PC-3 (cell line): Measurements from ENCODE around the gene DCBLD1. TPM values are rescaled to one million over a fixed set of nuclear protein-coding genes. Genes with fewer than 3 reads are reported as not detected.

Experiments
- ATAC-seq: fragments of 200-7000 bp; cut with Tn5 transposase; 2 replicates; pipeline ENCODE4 v1.9.1; 2020; ENCODE audit warnings: mild to moderate bottlenecking, moderate library complexity
- BruUV-seq: library from RNA; stranded (reverse); fragments of 400-500 nt; replicated peaks from 2 replicates; lab custom pipeline; 2021; lab: Mats Ljungman, UMichigan
- CTCF ChIA-PET: fragments of 300-600 bp; sonication (Branson Sonifier 250); formaldehyde crosslinking; loops from one replicate; lab custom pipeline; 2022; ENCODE audit warnings: antibody characterized with exemption; lab: Charles Lee
- POLR2A ChIA-PET: fragments of 300-600 bp; sonication (Branson Sonifier 250); formaldehyde crosslinking; loops from one replicate; lab custom pipeline; 2022; ENCODE audit warnings: antibody characterized with exemption; ENCODE audit not compliant: unreplicated experiment; lab: Charles Lee
- DNase-seq: peaks from one replicate; pipeline ENCODE4 v3.0.0-alpha.2; 2015
- H2AFZ ChIP-seq: fragments of 300-600 bp; sonication (generic); 2 replicates; pipeline ENCODE4 v1.6.0; 2016; ENCODE audit warnings: antibody characterized with exemption, low read length
- H3F3A ChIP-seq: fragments of 300-600 bp; sonication (generic); one replicate; pipeline ENCODE4 v1.6.0; 2017; ENCODE audit warnings: antibody characterized with exemption, low read length, control low read depth, mild to moderate bottlenecking; ENCODE audit not compliant: unreplicated experiment
- H3K27ac ChIP-seq: fragments of 300-600 bp; sonication (generic); 2 replicates; pipeline ENCODE4 v1.5.1; 2016; ENCODE audit warnings: mild to moderate bottlenecking, low read length
- H3K27me3 ChIP-seq: fragments of 300-600 bp; sonication (generic); 2 replicates; pipeline ENCODE4 v1.6.1; 2016; ENCODE audit warnings: low read length, mixed read lengths
- H3K36me3 ChIP-seq: fragments of 300-600 bp; sonication (generic); 2 replicates; pipeline ENCODE4 v1.6.1; 2016; ENCODE audit warnings: low read depth, mixed run types, low read length, mixed read lengths
- H3K4me1 ChIP-seq: fragments of 300-600 bp; sonication (generic); 2 replicates; pipeline ENCODE4 v1.5.1; 2016; ENCODE audit warnings: low read length; ENCODE audit not compliant: insufficient read depth
- H3K4me2 ChIP-seq: fragments of 300-600 bp; sonication (generic); 2 replicates; pipeline ENCODE4 v1.6.0; 2016; ENCODE audit warnings: low read length
- H3K4me3 ChIP-seq: fragments of 300-600 bp; sonication (generic); 2 replicates; pipeline ENCODE4 v1.5.1; 2016; ENCODE audit warnings: mild to moderate bottlenecking, low read length, mixed read lengths
- H3K79me2 ChIP-seq: fragments of 300-600 bp; sonication (generic); 2 replicates; pipeline ENCODE4 v1.6.1; 2017; ENCODE audit warnings: low read length, mixed read lengths
- H3K9ac ChIP-seq: fragments of 300-600 bp; sonication (generic); 2 replicates; pipeline ENCODE4 v1.6.0; 2016; ENCODE audit warnings: mild to moderate bottlenecking, low read length
- H3K9me2 ChIP-seq: fragments of 300-600 bp; sonication (generic); replicated peaks from 2 replicates; pipeline ENCODE4 v1.6.1; 2016; ENCODE audit warnings: mixed run types, low read length, mixed read lengths
- H3K9me3 ChIP-seq: fragments of 300-600 bp; sonication (generic); 2 replicates; pipeline ENCODE4 v1.6.1; 2016; ENCODE audit warnings: low read length, mixed read lengths
- H4K20me1 ChIP-seq: fragments of 300-600 bp; sonication (generic); 2 replicates; pipeline ENCODE4 v1.6.1; 2016; ENCODE audit warnings: low read length, mixed read lengths
- EZH2 ChIP-seq: fragments of 300-600 bp; sonication (generic); IDR thresholded peaks from one replicate; pipeline ENCODE4 v1.6.1; 2017; ENCODE audit warnings: antibody characterized with exemption, mild to moderate bottlenecking, low read length; ENCODE audit not compliant: unreplicated experiment
- EZH2phosphoT487 ChIP-seq: fragments of 300-600 bp; sonication (generic); IDR thresholded peaks from 2 replicates; pipeline ENCODE4 v1.6.1; 2018; ENCODE audit warnings: mild to moderate bottlenecking, antibody characterized with exemption, low read length, borderline replicate concordance
- intact Hi-C: fragments of 100-400 bp; cut with micrococcal nuclease; formaldehyde crosslinking; loops from 2 replicates; pipeline ENCODE4 v1.9.0; 2023
- total RNA-seq: library from RNA; depleted of rRNA; stranded (reverse); fragments of >200 nt; gene quantifications from 2 replicates; pipeline ENCODE4 v1.2.3, GENCODE V29; 2014
- TF ChIP-seq, protein P1 (sequence below): fragments of 300-600 bp; sonication (generic); conservative IDR thresholded peaks from 2 replicates; pipeline ENCODE4 v1.5.1; 2017; ENCODE audit warnings: antibody characterized with exemption, low read depth, mild to moderate bottlenecking, low read length

Gene DCBLD1
- total RNA-seq, 1 experiment from 2014 or later: 35.9 TPM

DNA sequence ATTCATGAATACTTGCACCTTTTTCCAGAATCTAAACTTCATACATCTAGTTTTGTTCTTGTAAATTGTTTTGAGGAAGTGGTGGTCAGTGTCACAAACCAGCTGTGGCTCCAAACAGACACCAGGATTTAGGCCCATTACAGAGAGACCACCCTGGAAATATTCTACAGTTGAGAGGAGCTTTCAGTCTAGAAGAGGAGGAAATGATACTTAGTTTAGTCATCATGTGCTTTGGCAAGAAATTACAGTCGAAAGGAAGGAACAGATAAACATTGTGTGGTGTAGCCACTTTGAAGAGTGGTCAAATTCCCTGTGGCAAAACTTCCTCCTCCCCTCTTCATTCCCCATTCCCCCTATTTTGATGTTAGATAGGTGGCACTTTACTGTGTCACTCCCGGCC, 15.7 kb downstream of the DCBLD1 start:
- no peaks in the 10 kb centered on the region for H3K9me3 ChIP-seq
- peak overlapping the region; percentile 55 for H3K4me2 ChIP-seq
- intact Hi-C loops: loop anchor here (5.0 kb wide), 1 partner anchor 46 kb away; no protein-coding TSS in a partner anchor
- DNase-seq: peak; percentile 81
- H3F3A ChIP-seq: no peaks in the 10 kb centered on the region
- no peaks in the 10 kb centered on the region for H3K27me3 ChIP-seq
- H3K9ac ChIP-seq: no peak overlapping the region
- ChIA-PET POLR2A (no interaction called here), CTCF (no interaction called here)
- ATAC-seq: peak; percentile 83
- H3K4me3 ChIP-seq: peak overlapping the region; percentile 17; the same call in 1 of the 2 replicates
- no peaks in the 10 kb centered on the region for H4K20me1 ChIP-seq
- no peak overlapping the region for H2AFZ ChIP-seq
- BruUV-seq: no TSS peak
- no peaks in the 10 kb centered on the region for H3K9me2 ChIP-seq
- peak overlapping the region; percentile 60 for H3K27ac ChIP-seq
- H3K36me3 ChIP-seq: no peaks in the 10 kb centered on the region
- H3K4me1 ChIP-seq: peaks cover 45% of the 10 kb centered on the region
- TF ChIP-seq EZH2phosphoT487: no peak
- TF ChIP-seq EZH2: no peak
- TF ChIP-seq, protein P1, sequence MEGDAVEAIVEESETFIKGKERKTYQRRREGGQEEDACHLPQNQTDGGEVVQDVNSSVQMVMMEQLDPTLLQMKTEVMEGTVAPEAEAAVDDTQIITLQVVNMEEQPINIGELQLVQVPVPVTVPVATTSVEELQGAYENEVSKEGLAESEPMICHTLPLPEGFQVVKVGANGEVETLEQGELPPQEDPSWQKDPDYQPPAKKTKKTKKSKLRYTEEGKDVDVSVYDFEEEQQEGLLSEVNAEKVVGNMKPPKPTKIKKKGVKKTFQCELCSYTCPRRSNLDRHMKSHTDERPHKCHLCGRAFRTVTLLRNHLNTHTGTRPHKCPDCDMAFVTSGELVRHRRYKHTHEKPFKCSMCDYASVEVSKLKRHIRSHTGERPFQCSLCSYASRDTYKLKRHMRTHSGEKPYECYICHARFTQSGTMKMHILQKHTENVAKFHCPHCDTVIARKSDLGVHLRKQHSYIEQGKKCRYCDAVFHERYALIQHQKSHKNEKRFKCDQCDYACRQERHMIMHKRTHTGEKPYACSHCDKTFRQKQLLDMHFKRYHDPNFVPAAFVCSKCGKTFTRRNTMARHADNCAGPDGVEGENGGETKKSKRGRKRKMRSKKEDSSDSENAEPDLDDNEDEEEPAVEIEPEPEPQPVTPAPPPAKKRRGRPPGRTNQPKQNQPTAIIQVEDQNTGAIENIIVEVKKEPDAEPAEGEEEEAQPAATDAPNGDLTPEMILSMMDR: no peak
- peaks cover 88% of the 10 kb centered on the region for H3K79me2 ChIP-seq

DNA sequence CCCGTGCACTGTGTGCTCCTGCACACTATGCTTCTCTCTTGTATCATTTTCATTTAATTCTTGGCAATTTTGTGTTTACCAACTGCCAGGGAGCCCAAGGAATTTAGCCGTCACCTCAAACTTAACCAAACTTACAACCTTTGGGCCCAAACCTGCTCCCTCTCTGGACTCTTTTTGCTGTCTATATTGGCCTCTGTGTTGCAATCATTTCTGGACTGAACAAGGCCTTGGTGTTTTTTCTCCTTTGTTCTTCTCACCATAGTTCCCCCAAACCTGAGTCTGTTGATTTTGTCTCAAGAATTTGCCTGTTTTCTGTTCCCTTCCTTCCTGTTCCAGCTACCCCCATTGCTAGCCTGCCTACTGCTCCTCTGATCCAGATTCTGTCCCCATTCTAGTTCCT, 19.2 kb downstream of the DCBLD1 start:
- Histone ChIP-seq H3K27ac (no peak overlapping the region), H3K9me2 (no peaks in the 10 kb centered on the region), H3K36me3 (no peaks in the 10 kb centered on the region), H3K4me3 (no peak overlapping the region), H2AFZ (no peak overlapping the region), H4K20me1 (no peaks in the 10 kb centered on the region), H3F3A (no peaks in the 10 kb centered on the region), H3K9ac (no peak overlapping the region), H3K4me1 (peaks cover 22% of the 10 kb centered on the region), H3K9me3 (no peaks in the 10 kb centered on the region), H3K27me3 (no peaks in the 10 kb centered on the region), H3K4me2 (no peak overlapping the region), H3K79me2 (peaks cover 52% of the 10 kb centered on the region)
- BruUV-seq: no TSS peak
- TF ChIP-seq, protein P1: no peak
- TF ChIP-seq EZH2phosphoT487 (no peak), EZH2 (no peak)
- DNase-seq: no peak
- no peak for ATAC-seq
- POLR2A ChIA-PET: no interaction called here
- CTCF ChIA-PET: no interaction called here
- intact Hi-C loops: no loop called here

DNA sequence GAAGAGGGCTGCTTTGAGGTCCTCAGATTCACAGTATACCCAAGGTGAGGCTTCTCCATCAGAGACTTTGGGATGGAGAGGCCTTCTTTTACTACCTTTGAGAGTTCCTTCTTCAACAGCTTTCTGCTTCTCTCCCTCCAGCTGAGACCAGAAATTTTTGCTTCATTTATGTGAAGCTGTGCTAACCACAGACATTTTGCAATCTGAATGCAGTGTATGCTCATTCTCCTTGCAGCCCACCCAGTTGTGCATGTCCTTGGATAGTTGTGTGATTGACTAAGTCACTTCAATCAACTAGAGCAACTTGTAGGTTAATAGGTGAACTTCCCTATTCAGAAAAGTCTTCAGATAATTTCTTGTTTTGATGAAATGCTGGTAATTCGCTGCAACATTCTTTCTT, 20.1 kb downstream of the DCBLD1 start:
- POLR2A ChIA-PET: no interaction called here
- no peak for ATAC-seq

More for the DNA sequence above, 20.1 kb downstream of the DCBLD1 start:
- Histone ChIP-seq H3K27ac (no peak overlapping the region), H4K20me1 (no peaks in the 10 kb centered on the region), H3K9me3 (no peaks in the 10 kb centered on the region), H3K9ac (no peak overlapping the region), H3K4me1 (peaks cover 13% of the 10 kb centered on the region), H3F3A (no peaks in the 10 kb centered on the region), H3K27me3 (no peaks in the 10 kb centered on the region), H3K36me3 (no peaks in the 10 kb centered on the region; the same call in none of the 2 replicates), H3K79me2 (peaks cover 44% of the 10 kb centered on the region), H3K4me2 (no peak overlapping the region), H2AFZ (no peak overlapping the region), H3K9me2 (no peaks in the 10 kb centered on the region), H3K4me3 (no peak overlapping the region)
- intact Hi-C loops: no loop called here
- CTCF ChIA-PET: no interaction called here
- BruUV-seq: no TSS peak
- TF ChIP-seq, protein P1: no peak
- TF ChIP-seq EZH2 (no peak), EZH2phosphoT487 (no peak)
- DNase-seq: no peak
